A673 (cell line): ENCODE data around the gene HOMER3. TPM values are rescaled to one million over a fixed set of nuclear protein-coding genes. Genes with fewer than 3 reads are reported as not detected.
A peak's percentile ranks its signal among the peaks of the same experiment; 100 is the strongest.

Experiments
- BruUV-seq: library from RNA; stranded (reverse); fragments of 400-500 nt; replicated peaks from 2 replicates; lab custom pipeline; 2021; lab: Mats Ljungman, UMichigan
- CTCF ChIA-PET: fragments of 300-600 bp; sonication (Branson Sonifier 250); formaldehyde crosslinking; loops from one replicate; lab custom pipeline; 2022; ENCODE audit warnings: antibody characterized with exemption; lab: Charles Lee
- POLR2A ChIA-PET: fragments of 300-600 bp; sonication (Branson Sonifier 250); formaldehyde crosslinking; loops from one replicate; lab custom pipeline; 2022; ENCODE audit warnings: antibody characterized with exemption; ENCODE audit not compliant: low non-redundant PET; lab: Charles Lee
- DNase-seq: peaks from one replicate; pipeline ENCODE4 v3.0.0-alpha.2; 2015; ENCODE audit warnings: low spot score
- H3K27ac ChIP-seq: fragments of 200-600 bp; sonication (generic); 2 replicates; pipeline ENCODE4 v1.5.1; 2016; ENCODE audit warnings: mixed run types, low read depth, mild to moderate bottlenecking, mixed read lengths, antibody characterized with exemption, low read length; ENCODE audit not compliant: poor library complexity, severe bottlenecking
- H3K27me3 ChIP-seq: fragments of 200-600 bp; sonication (generic); replicated peaks from 2 replicates; pipeline ENCODE4 v1.6.1; 2017; ENCODE audit warnings: mixed run types, low read depth, mild to moderate bottlenecking, mixed read lengths, antibody characterized with exemption, low read length; ENCODE audit not compliant: insufficient read depth, poor library complexity
- H3K36me3 ChIP-seq: fragments of 200-600 bp; sonication (generic); 2 replicates; pipeline ENCODE4 v1.6.1; 2016; ENCODE audit warnings: mixed run types, mild to moderate bottlenecking, mixed read lengths, antibody characterized with exemption, low read length; ENCODE audit not compliant: insufficient read depth, poor library complexity, severe bottlenecking
- H3K4me1 ChIP-seq: fragments of 200-600 bp; sonication (generic); 2 replicates; pipeline ENCODE4 v1.6.1; 2017; ENCODE audit warnings: mixed run types, mild to moderate bottlenecking, mixed read lengths, antibody characterized with exemption, low read length; ENCODE audit not compliant: insufficient read depth, poor library complexity, severe bottlenecking
- H3K4me3 ChIP-seq: fragments of 200-600 bp; sonication (generic); 2 replicates; pipeline ENCODE4 v1.5.1; 2016; ENCODE audit warnings: low read depth, mixed run types, mild to moderate bottlenecking, mixed read lengths, low read length; ENCODE audit not compliant: poor library complexity, severe bottlenecking
- H3K9me3 ChIP-seq: fragments of 200-600 bp; sonication (generic); 2 replicates; pipeline ENCODE4 v1.6.1; 2016; ENCODE audit warnings: mixed run types, low read depth, mild to moderate bottlenecking, mixed read lengths, antibody characterized with exemption, low read length; ENCODE audit not compliant: poor library complexity, severe bottlenecking
- EZH2 ChIP-seq: fragments of 200-600 bp; sonication (generic); IDR thresholded peaks from 2 replicates; pipeline ENCODE4 v1.6.1; 2017; ENCODE audit warnings: borderline replicate concordance, low read depth, mild to moderate bottlenecking, mixed read lengths, antibody characterized with exemption, low read length; ENCODE audit not compliant: poor library complexity, severe bottlenecking
- intact Hi-C: fragments of 100-400 bp; cut with micrococcal nuclease; formaldehyde crosslinking; loops from one replicate; pipeline ENCODE4 v1.10.0; 2022; ENCODE audit not compliant: unreplicated experiment
- total RNA-seq: library from RNA; stranded (reverse); gene quantifications from 2 replicates; pipeline ENCODE4 v1.2.3, GENCODE V29; 2021
- TF ChIP-seq, protein P1 (sequence below): fragments of 300-800, 200-600 bp; sonication (generic); conservative IDR thresholded peaks from 2 replicates; pipeline ENCODE4 v1.5.1; 2017; ENCODE audit warnings: low read depth, mild to moderate bottlenecking, antibody characterized with exemption, low read length, moderate library complexity, mixed read lengths

HOMER3 gene
- total RNA-seq, 1 experiment from 2014 or later, result 23.9 TPM

DNA sequence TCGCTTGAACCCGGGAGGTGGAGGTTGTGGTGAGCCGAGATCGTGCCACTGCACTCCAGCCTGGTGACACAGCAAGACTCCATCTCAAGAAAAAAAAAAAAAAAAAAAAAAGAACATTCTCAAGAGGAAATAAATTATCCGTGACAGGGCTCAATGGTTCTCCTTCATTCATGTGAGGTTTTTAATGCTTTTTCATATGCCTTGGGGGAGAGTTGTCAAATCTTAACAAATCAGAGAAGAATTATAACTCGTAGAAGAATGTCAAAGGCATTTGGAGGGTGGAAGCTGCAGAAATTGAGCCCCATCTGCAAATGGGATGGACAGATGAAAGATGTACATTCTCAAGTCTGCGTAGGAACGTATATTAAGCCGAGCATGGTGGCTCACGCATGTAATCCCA is 34.9 kb upstream of the HOMER3 start:
- Histone ChIP-seq H3K27me3 (no peaks in the 10 kb centered on the region), H3K4me1 (peaks cover 16% of the 10 kb centered on the region), H3K36me3 (no peaks in the 10 kb centered on the region), H3K9me3 (no peaks in the 10 kb centered on the region), H3K4me3 (no peak overlapping the region), H3K27ac (no peak overlapping the region)
- ChIA-PET POLR2A (no interaction called here), CTCF (no interaction called here)
- DNase-seq, result peak; percentile 80
- no peak for TF ChIP-seq EZH2
- intact Hi-C loops, result no loop called here
- BruUV-seq, result no TSS peak

GRCh38 chr19:18975011-18975410 is 34.0 kb upstream of the HOMER3 start:
- intact Hi-C loops, result no loop called here
- POLR2A ChIA-PET, result no interaction called here

DNA sequence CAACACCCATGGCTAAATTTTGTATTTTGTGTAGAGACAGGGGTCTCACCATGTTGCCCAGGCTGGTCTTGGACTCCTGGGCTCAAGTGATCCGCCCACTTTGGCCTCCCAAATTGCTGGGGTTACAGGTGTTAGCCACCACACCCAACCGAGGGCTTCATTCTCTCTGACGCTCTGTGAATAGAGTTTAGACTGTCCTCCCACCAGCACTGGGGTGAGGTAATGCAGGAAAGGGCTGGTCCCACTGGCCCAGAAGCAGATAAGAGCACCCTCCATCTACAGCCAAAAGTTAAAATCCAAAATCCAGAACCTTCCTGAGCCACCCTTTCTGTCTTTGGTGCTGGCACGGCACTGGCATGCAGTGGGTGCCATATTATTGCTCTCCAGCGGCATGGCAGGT is 31.8 kb upstream of the HOMER3 start:
- CTCF ChIA-PET, result no interaction called here
- no peaks in the 10 kb centered on the region for H3K27me3 ChIP-seq
- BruUV-seq, result no TSS peak
- H3K36me3 ChIP-seq, result no peaks in the 10 kb centered on the region
- DNase-seq, result no peak
- no peak overlapping the region for H3K27ac ChIP-seq
- POLR2A ChIA-PET, result no interaction called here
- H3K4me3 ChIP-seq, result no peak overlapping the region
- intact Hi-C loops, result no loop called here
- no peaks in the 10 kb centered on the region for H3K9me3 ChIP-seq
- TF ChIP-seq, protein P1, sequence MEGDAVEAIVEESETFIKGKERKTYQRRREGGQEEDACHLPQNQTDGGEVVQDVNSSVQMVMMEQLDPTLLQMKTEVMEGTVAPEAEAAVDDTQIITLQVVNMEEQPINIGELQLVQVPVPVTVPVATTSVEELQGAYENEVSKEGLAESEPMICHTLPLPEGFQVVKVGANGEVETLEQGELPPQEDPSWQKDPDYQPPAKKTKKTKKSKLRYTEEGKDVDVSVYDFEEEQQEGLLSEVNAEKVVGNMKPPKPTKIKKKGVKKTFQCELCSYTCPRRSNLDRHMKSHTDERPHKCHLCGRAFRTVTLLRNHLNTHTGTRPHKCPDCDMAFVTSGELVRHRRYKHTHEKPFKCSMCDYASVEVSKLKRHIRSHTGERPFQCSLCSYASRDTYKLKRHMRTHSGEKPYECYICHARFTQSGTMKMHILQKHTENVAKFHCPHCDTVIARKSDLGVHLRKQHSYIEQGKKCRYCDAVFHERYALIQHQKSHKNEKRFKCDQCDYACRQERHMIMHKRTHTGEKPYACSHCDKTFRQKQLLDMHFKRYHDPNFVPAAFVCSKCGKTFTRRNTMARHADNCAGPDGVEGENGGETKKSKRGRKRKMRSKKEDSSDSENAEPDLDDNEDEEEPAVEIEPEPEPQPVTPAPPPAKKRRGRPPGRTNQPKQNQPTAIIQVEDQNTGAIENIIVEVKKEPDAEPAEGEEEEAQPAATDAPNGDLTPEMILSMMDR, result no peak
- TF ChIP-seq EZH2, result no peak
- peaks cover 26% of the 10 kb centered on the region for H3K4me1 ChIP-seq

More at GRCh38 chr19:18975011-18975410, 34.0 kb upstream of the HOMER3 start:
- CTCF ChIA-PET, result no interaction called here
- Histone ChIP-seq H3K4me3 (no peak overlapping the region), H3K27ac (no peak overlapping the region), H3K4me1 (peaks cover 18% of the 10 kb centered on the region), H3K36me3 (no peaks in the 10 kb centered on the region), H3K27me3 (no peaks in the 10 kb centered on the region), H3K9me3 (no peaks in the 10 kb centered on the region)
- BruUV-seq, result no TSS peak
- no peak for DNase-seq
- no peak for TF ChIP-seq EZH2
- TF ChIP-seq, protein P1, result no peak

DNA sequence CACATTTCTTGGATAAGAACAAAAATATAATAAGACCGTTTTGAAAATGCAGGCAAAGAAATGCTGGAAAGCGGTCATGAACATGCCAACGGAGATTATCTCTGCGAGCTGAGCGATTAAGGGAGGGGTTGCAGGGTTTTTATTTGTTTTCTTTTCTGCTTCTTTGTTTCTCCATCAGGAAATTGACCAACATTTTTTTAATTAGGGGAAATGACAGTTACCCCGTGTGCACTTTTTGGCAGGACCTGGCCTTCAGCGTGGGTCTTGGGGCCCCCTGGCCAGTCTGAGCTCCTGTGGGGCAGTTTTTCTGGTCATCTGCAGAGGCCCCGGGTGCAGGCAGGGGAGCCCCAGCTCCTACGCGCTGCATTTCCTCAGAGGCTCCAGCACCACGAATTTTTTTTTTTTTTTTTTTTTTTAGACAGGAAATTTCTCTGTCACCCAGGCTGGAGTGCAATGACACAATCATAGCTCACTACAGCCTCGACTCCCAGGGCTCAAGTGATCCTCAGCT is 31.3 kb upstream of the HOMER3 start:
- no peaks in the 10 kb centered on the region for H3K9me3 ChIP-seq
- BruUV-seq, result no TSS peak
- H3K27me3 ChIP-seq, result no peaks in the 10 kb centered on the region
- no peak overlapping the region for H3K4me3 ChIP-seq
- TF ChIP-seq EZH2, result no peak
- TF ChIP-seq, protein P1, result no peak
- peak; percentile 28 for DNase-seq
- H3K4me1 ChIP-seq, result peaks cover 31% of the 10 kb centered on the region
- H3K27ac ChIP-seq, result peak overlapping the region; percentile 53
- ChIA-PET POLR2A (no interaction called here), CTCF (interaction anchor here (0.6 kb wide), 1 partner anchor 13 kb away, joined by 3 read pairs; no protein-coding TSS in a partner anchor)
- intact Hi-C loops, result no loop called here
- H3K36me3 ChIP-seq, result no peaks in the 10 kb centered on the region
